ENCODE measurements around the gene FAM135A. TPM values are rescaled to one million over a fixed set of nuclear protein-coding genes. Genes with fewer than 3 reads are reported as not detected.

The FAM135A gene
- total and polyA plus RNA-seq, 9 of the 15 experiments (the other 6 are each of a cell fraction or from before 2014, with no cell fraction given), result 7.4 to 32.9 (median 19.2) TPM

DNA sequence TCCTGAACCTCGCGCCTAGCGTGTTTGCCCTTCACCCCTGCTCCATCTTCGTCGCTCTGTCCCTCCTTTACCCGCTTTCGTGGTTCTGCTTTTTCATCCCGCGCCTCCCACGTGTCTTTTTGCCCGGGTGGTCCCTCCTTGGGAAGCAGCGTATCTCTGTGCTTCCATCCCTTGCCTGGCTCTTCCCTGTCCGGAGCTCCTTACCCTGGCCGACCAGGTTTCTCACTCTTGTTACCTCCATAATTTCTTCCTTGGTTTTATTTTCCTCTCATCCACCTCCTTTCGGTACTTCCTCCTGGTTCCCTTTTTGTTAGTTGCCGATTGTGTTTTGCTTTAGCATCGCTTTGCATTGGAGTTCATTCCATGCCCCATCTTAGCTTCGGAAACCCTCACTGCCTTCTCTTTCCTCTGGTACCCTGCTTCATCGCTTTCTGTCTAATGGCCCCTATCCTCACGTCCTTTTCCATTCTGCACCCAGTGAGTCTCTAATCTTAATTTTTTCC, 735 bp downstream of the FAM135A start (continued):
- TF ChIP-seq MLLT1 (IDR thresholded peaks at IDR 0.05) (peak; percentile 31 to 54; a peak in 1 of 4 replicates), ZSCAN29 (IDR thresholded peaks at IDR 0.05) (no peak), JUND (IDR thresholded peaks at IDR 0.05; ENCODE audit: borderline replicate concordance, low read depth, low read length) (no peak), JUND (tag; IDR thresholded peaks at IDR 0.05; ENCODE audit: borderline replicate concordance, low read depth, low read length) (no peak), MEF2D (tag; conservative IDR thresholded peaks at IDR 0.05; ENCODE audit: low read depth) (no peak), EGR1 (conservative IDR thresholded peaks at IDR 0.05) (no peak), KDM5B (IDR thresholded peaks at IDR 0.05; ENCODE audit: insufficient replicate concordance, low read depth, low read length) (peak; percentile 61), SAFB2 (IDR thresholded peaks at IDR 0.05; ENCODE audit: borderline replicate concordance, low read depth, low read length, severe bottlenecking) (no peak), WHSC1 (IDR thresholded peaks at IDR 0.05; ENCODE audit: low read length) (no peak), FOXM1 (IDR thresholded peaks at IDR 0.05; ENCODE audit: low read depth) (no peak), FOXM1 (CRISPR knock-in tag; IDR thresholded peaks at IDR 0.05; ENCODE audit: low read depth) (0 out of 2 replicates have a peak, but pooled peaks have one; percentile 4), SIN3A (IDR thresholded peaks at IDR 0.05; ENCODE audit: borderline replicate concordance in 2 of 2, control insufficient read depth in 1 of 2, low read depth in 2 of 2, low read length in 2 of 2) (peak in 1 of 2 experiments; percentile 53; a peak in 1 of 4 replicates), SPI1 (IDR thresholded peaks at IDR 0.05; ENCODE audit: borderline replicate concordance, low read depth, low read length) (no peak), ZBTB2 (IDR thresholded peaks at IDR 0.05) (0 out of 2 replicates have a peak, but pooled peaks have one; percentile 35), ATF4 (CRISPR knock-in tag; IDR thresholded peaks at IDR 0.05) (no peak), CTBP1 (IDR thresholded peaks at IDR 0.05; ENCODE audit: borderline replicate concordance) (peak; percentile 62), NBN (IDR thresholded peaks at IDR 0.05; ENCODE audit: low read depth) (peak; percentile 46; the same call in 1 of the 2 replicates), RBBP5 (IDR thresholded peaks at IDR 0.05; ENCODE audit: borderline replicate concordance, insufficient read depth, low read length, poor library complexity, severe bottlenecking) (no peak)
- TF ChIP-seq, protein P1, sequence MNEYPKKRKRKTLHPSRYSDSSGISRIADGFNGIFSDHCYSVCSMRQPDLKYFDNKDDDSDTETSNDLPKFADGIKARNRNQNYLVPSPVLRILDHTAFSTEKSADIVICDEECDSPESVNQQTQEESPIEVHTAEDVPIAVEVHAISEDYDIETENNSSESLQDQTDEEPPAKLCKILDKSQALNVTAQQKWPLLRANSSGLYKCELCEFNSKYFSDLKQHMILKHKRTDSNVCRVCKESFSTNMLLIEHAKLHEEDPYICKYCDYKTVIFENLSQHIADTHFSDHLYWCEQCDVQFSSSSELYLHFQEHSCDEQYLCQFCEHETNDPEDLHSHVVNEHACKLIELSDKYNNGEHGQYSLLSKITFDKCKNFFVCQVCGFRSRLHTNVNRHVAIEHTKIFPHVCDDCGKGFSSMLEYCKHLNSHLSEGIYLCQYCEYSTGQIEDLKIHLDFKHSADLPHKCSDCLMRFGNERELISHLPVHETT (CRISPR knock-in tag; conservative IDR thresholded peaks at IDR 0.05 in 1 of 2, IDR thresholded peaks at IDR 0.05 in 1 of 2), result 0 out of 4 replicates have a peak, but pooled peaks of 1 of the 2 experiments have one; percentile 0
